ENCODE data around the gene DUSP28. TPM values are rescaled to one million over a fixed set of nuclear protein-coding genes. Genes with fewer than 3 reads are reported as not detected.

Gene DUSP28
- total and polyA plus RNA-seq, 2 of the 8 experiments (the other 6 are each of a cell fraction or from before 2014, with no cell fraction given): 2.1 to 2.3 TPM

GRCh38 chr2:240605867-240606743, 45.9 kb downstream of the DUSP28 start:
- no peaks in the 10 kb centered on the region for H3K23me2 ChIP-seq (ENCODE audit: low read depth, low read length)
- H4K8ac ChIP-seq (ENCODE audit: extremely low read depth, insufficient read depth, low read length): no peak overlapping the region
- no peak overlapping the region for H3K9ac ChIP-seq (replicated peaks in 1 of 4; ENCODE audit: extremely low read depth in 1 of 4, low read depth in 3 of 4, low read length in 3 of 4)
- H2BK20ac ChIP-seq (ENCODE audit: low read length): no peak overlapping the region
- no peak overlapping the region for H2BK15ac ChIP-seq (ENCODE audit: low read length)
- FAIRE-seq: no peak
- H3K18ac ChIP-seq (ENCODE audit: extremely low read depth, low read length): no peak overlapping the region
- H3K23ac ChIP-seq (ENCODE audit: insufficient read length): no peak overlapping the region
- H2AK5ac ChIP-seq (ENCODE audit: low read depth, low read length): no peak overlapping the region
- no peaks in the 10 kb centered on the region for H3K36me3 ChIP-seq (ENCODE audit: control insufficient read depth in 2 of 4, insufficient read depth in 4 of 4, low read length in 3 of 4)
- H3K9me3 ChIP-seq (ENCODE audit: insufficient read depth in 2 of 2, low read depth in 1 of 2, low read length in 1 of 2): no peaks in the 10 kb centered on the region
- CTCF ChIA-PET (ENCODE audit: partially characterized antibody): interaction anchor here (0.6 to 1.7 kb wide), 5 partner anchors 9 to 145 kb away, joined by 3 to 5 read pairs (median 3); no protein-coding TSS in a partner anchor
- H4K20me1 ChIP-seq (replicated peaks in 1 of 2; ENCODE audit: control insufficient read depth in 1 of 2, insufficient read depth in 2 of 2, low read length in 2 of 2): peaks cover 0 to 4% of the 10 kb centered on the region in 2 experiments
- H3K4me3 ChIP-seq (ENCODE audit: extremely low read depth in 1 of 4, insufficient read depth in 2 of 4, low read depth in 3 of 4, low read length in 4 of 4): no peak overlapping the region
- H4K5ac ChIP-seq (ENCODE audit: insufficient read length, low read depth, low read length): no peak overlapping the region
- H2BK12ac ChIP-seq (ENCODE audit: low read depth, low read length): no peak overlapping the region
- H3K27me3 ChIP-seq (replicated peaks in 1 of 4; ENCODE audit: control insufficient read depth in 3 of 4, extremely low read depth in 1 of 4, insufficient read depth in 3 of 4, low read length in 3 of 4): 0 out of 7 replicates have a peak, but pooled peaks cover 0 to 2% (median 0%) of the 10 kb centered on the region in 4 experiments
- H3K79me2 ChIP-seq (ENCODE audit: control insufficient read depth in 1 of 2, insufficient read depth in 2 of 2, low read length in 2 of 2): no peaks in the 10 kb centered on the region
- no peaks in the 10 kb centered on the region for H3K4me1 ChIP-seq (replicated peaks in 1 of 4; ENCODE audit: control insufficient read depth in 3 of 4, insufficient read depth in 4 of 4, low read length in 3 of 4)
- H2BK5ac ChIP-seq (ENCODE audit: low read depth, low read length): no peak overlapping the region
- no peak overlapping the region for H3K4ac ChIP-seq (replicated peaks; ENCODE audit: insufficient read length, low read depth, low read length)
- no peak overlapping the region for H3K14ac ChIP-seq (ENCODE audit: insufficient read length)
- no peak overlapping the region for H3K4me2 ChIP-seq (ENCODE audit: insufficient read depth in 1 of 2, low read depth in 2 of 2, low read length in 2 of 2)
- no peak overlapping the region for H2AFZ ChIP-seq (ENCODE audit: low read length)
- no peak for DNase-seq (ENCODE audit: low read depth in 1 of 2, low spot score in 2 of 2)
- H3K27ac ChIP-seq (ENCODE audit: low read depth, low read length): no peak overlapping the region
- no peak overlapping the region for H3K56ac ChIP-seq (replicated peaks; ENCODE audit: insufficient read length, low read depth, low read length)
- no peaks in the 10 kb centered on the region for H3K79me1 ChIP-seq (ENCODE audit: low read depth, low read length)
- no peak overlapping the region for H4K91ac ChIP-seq (replicated peaks; ENCODE audit: insufficient read length, low read length)
- WGBS, 2 experiments (ENCODE audit: extremely low coverage in 1 of 2, insufficient coverage in 1 of 2, insufficient read length in 1 of 2, insufficient replicate concordance in 2 of 2, low coverage in 1 of 2, low lambda C conversion rate in 2 of 2, missing lambda C conversion rate in 1 of 2): 83% methylated on average over 12 of the region's 12 CpGs; no CpG with 5 or more reads in 1 of the 2 experiments
- no peak overlapping the region for H2BK120ac ChIP-seq (replicated peaks; ENCODE audit: low read depth, low read length)
- POLR2A ChIA-PET (ENCODE audit: partially characterized antibody): no interaction called here
- TF ChIP-seq CREB1 (IDR thresholded peaks at IDR 0.05): no peak
- TF ChIP-seq CHD1 (IDR thresholded peaks at IDR 0.05; ENCODE audit: low read depth, low read length): no peak
- TF ChIP-seq SIX5 (IDR thresholded peaks at IDR 0.05; ENCODE audit: low read depth, low read length): no peak
- TF ChIP-seq POLR2A (IDR thresholded peaks at IDR 0.05; ENCODE audit: control extremely low read depth in 1 of 2, low read depth in 2 of 2, low read length in 2 of 2): no peak
- no peak for TF ChIP-seq SIN3A (conservative IDR thresholded peaks at IDR 0.05 in 1 of 2, IDR thresholded peaks at IDR 0.05 in 1 of 2; ENCODE audit: low read depth in 1 of 2, low read length in 2 of 2)
- no peak for TF ChIP-seq SUZ12 (IDR thresholded peaks at IDR 0.05; ENCODE audit: low read length)
- no peak for TF ChIP-seq SP4 (IDR thresholded peaks at IDR 0.05; ENCODE audit: low read length)
- no peak for TF ChIP-seq RFX5 (IDR thresholded peaks at IDR 0.05; ENCODE audit: borderline replicate concordance, low read depth, low read length)
- no peak for TF ChIP-seq FOSL1 (IDR thresholded peaks at IDR 0.05; ENCODE audit: insufficient read depth, low read depth, low read length)
- TF ChIP-seq RAD21 (IDR thresholded peaks at IDR 0.05 in 1 of 2, conservative IDR thresholded peaks at IDR 0.05 in 1 of 2; ENCODE audit: low read depth in 2 of 2, low read length in 2 of 2): no peak
- TF ChIP-seq RNF2 (IDR thresholded peaks at IDR 0.05; ENCODE audit: borderline replicate concordance, low read depth, low read length, missing control alignments, poor library complexity, severe bottlenecking): no peak
- TF ChIP-seq KDM1A (IDR thresholded peaks at IDR 0.05; ENCODE audit: borderline replicate concordance, low read length): no peak

Measured in H1 (cell line).